ENCODE results near the gene METTL16. TPM values are rescaled to one million over a fixed set of nuclear protein-coding genes. Genes with fewer than 3 reads are reported as not detected.

Gene METTL16
- total and polyA plus RNA-seq, 2 of the 4 experiments (the other 2 are of a cell fraction), result 11.8 to 15.4 TPM

DNA sequence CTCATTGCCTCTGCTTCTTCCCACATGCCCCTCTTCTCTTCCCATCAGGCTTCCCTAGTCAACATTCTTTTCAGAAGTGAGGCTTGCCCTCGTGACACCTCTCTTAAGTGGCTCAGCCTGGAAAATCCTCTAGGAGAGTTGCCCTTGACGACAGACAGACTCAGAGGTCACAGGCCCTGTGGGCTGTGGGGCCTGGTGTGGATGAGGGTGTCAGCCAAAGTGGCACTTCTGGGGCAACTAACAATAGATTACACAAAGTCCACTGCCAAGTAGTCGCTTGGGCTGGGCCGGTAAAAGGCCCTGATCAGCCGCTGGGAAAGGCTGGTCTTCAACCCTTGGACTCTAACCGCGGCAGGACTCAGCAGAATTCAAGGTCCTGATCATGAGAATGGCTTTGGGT is 33.7 kb upstream of the METTL16 start:
- BruUV-seq (replicated peaks), result no TSS peak
- dilution Hi-C loops (cut with HindIII; ENCODE audit: low sequenced_read_pairs, unreplicated experiment), result no loop called here
- H4K5ac ChIP-seq (ENCODE audit: low read depth, low read length), result no peak overlapping the region
- no peaks in the 10 kb centered on the region for H4K20me1 ChIP-seq (ENCODE audit: insufficient read depth, low read length)
- no peak overlapping the region for H4K8ac ChIP-seq (ENCODE audit: low read depth in 2 of 2, low read length in 2 of 2)
- H3K4ac ChIP-seq (ENCODE audit: low read depth, low read length), result no peak overlapping the region
- H3K4me3 ChIP-seq (ENCODE audit: insufficient read depth, low read depth, low read length), result no peak overlapping the region
- no peak overlapping the region for H2BK5ac ChIP-seq (ENCODE audit: low read depth, low read length, poor library complexity, severe bottlenecking)
- no peaks in the 10 kb centered on the region for H3K4me1 ChIP-seq (ENCODE audit: control insufficient read depth, insufficient read depth, low read length)
- H3K9me3 ChIP-seq (ENCODE audit: control insufficient read depth, insufficient read depth, low read length), result no peaks in the 10 kb centered on the region
- H2BK20ac ChIP-seq (ENCODE audit: low read depth, low read length), result no peak overlapping the region
- H2BK120ac ChIP-seq (ENCODE audit: low read depth, low read length), result no peak overlapping the region
- TF ChIP-seq, protein P1, sequence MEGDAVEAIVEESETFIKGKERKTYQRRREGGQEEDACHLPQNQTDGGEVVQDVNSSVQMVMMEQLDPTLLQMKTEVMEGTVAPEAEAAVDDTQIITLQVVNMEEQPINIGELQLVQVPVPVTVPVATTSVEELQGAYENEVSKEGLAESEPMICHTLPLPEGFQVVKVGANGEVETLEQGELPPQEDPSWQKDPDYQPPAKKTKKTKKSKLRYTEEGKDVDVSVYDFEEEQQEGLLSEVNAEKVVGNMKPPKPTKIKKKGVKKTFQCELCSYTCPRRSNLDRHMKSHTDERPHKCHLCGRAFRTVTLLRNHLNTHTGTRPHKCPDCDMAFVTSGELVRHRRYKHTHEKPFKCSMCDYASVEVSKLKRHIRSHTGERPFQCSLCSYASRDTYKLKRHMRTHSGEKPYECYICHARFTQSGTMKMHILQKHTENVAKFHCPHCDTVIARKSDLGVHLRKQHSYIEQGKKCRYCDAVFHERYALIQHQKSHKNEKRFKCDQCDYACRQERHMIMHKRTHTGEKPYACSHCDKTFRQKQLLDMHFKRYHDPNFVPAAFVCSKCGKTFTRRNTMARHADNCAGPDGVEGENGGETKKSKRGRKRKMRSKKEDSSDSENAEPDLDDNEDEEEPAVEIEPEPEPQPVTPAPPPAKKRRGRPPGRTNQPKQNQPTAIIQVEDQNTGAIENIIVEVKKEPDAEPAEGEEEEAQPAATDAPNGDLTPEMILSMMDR (conservative IDR thresholded peaks at IDR 0.05; ENCODE audit: low read depth, low read length), result no peak
- TF ChIP-seq POLR2A (IDR thresholded peaks at IDR 0.05; ENCODE audit: low read depth, low read length) (no peak), SMC3 (IDR thresholded peaks at IDR 0.05; ENCODE audit: low read depth, low read length) (no peak), RFX5 (IDR thresholded peaks at IDR 0.05; ENCODE audit: low read depth, low read length) (no peak), MXI1 (IDR thresholded peaks at IDR 0.05; ENCODE audit: borderline replicate concordance, low read depth, low read length) (no peak), MAZ (IDR thresholded peaks at IDR 0.05; ENCODE audit: borderline replicate concordance, low read depth, low read length) (no peak), CEBPB (IDR thresholded peaks at IDR 0.05; ENCODE audit: low read depth, low read length) (no peak), BHLHE40 (IDR thresholded peaks at IDR 0.05; ENCODE audit: low read depth, low read length) (no peak), NFE2L2 (IDR thresholded peaks at IDR 0.05; ENCODE audit: low read depth, low read length) (no peak), FOS (IDR thresholded peaks at IDR 0.05; ENCODE audit: low read depth, low read length) (no peak), RCOR1 (IDR thresholded peaks at IDR 0.05; ENCODE audit: insufficient replicate concordance, low read length) (no peak), MAFK (IDR thresholded peaks at IDR 0.05; ENCODE audit: low read depth, low read length) (no peak)
- TF ChIP-seq, protein P2, sequence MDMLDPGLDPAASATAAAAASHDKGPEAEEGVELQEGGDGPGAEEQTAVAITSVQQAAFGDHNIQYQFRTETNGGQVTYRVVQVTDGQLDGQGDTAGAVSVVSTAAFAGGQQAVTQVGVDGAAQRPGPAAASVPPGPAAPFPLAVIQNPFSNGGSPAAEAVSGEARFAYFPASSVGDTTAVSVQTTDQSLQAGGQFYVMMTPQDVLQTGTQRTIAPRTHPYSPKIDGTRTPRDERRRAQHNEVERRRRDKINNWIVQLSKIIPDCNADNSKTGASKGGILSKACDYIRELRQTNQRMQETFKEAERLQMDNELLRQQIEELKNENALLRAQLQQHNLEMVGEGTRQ (IDR thresholded peaks at IDR 0.05; ENCODE audit: low read depth, low read length), result no peak
- TF ChIP-seq, protein P3, sequence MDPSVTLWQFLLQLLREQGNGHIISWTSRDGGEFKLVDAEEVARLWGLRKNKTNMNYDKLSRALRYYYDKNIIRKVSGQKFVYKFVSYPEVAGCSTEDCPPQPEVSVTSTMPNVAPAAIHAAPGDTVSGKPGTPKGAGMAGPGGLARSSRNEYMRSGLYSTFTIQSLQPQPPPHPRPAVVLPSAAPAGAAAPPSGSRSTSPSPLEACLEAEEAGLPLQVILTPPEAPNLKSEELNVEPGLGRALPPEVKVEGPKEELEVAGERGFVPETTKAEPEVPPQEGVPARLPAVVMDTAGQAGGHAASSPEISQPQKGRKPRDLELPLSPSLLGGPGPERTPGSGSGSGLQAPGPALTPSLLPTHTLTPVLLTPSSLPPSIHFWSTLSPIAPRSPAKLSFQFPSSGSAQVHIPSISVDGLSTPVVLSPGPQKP (IDR thresholded peaks at IDR 0.05; ENCODE audit: borderline replicate concordance, low read depth, low read length), result no peak
- ChIA-PET CTCF (no interaction called here), POLR2A (ENCODE audit: unreplicated experiment) (no interaction called here)
- H4K91ac ChIP-seq (ENCODE audit: insufficient read depth, low read depth, low read length), result no peak overlapping the region
- ATAC-seq (ENCODE audit: low read depth), result no peak
- H2AK9ac ChIP-seq (replicated peaks; ENCODE audit: low read depth, low read length, poor library complexity), result no peak overlapping the region
- H3K9ac ChIP-seq (ENCODE audit: low read depth, low read length), result no peak overlapping the region
- no peak overlapping the region for H2AK5ac ChIP-seq (ENCODE audit: low read depth, low read length)
- H3K9me1 ChIP-seq (ENCODE audit: insufficient read depth, low read length), result no peaks in the 10 kb centered on the region
- no peak overlapping the region for H2AFZ ChIP-seq (replicated peaks; ENCODE audit: low read length, poor library complexity)
- H2BK15ac ChIP-seq (ENCODE audit: low read depth, low read length), result no peak overlapping the region
- H3K36me3 ChIP-seq (ENCODE audit: control insufficient read depth, insufficient read depth, low read length), result no peaks in the 10 kb centered on the region
- H3K18ac ChIP-seq (ENCODE audit: low read depth, low read length), result no peak overlapping the region
- DNase-seq, result no peak
- intact Hi-C loops (cut with micrococcal nuclease), result no loop called here
- H3K23ac ChIP-seq (ENCODE audit: low read depth, low read length), result no peak overlapping the region
- no peak overlapping the region for H3K4me2 ChIP-seq (ENCODE audit: low read depth, low read length)
- no peaks in the 10 kb centered on the region for H3K79me1 ChIP-seq (ENCODE audit: low read depth in 1 of 2, low read length in 2 of 2)
- 96% methylated on average over 5 of the region's 7 CpGs; no CpG with 5 or more reads in 1 of the 2 experiments for WGBS, 2 experiments (ENCODE audit: extremely low coverage in 2 of 2, insufficient read length in 1 of 2)
- no peak overlapping the region for H3K14ac ChIP-seq (replicated peaks; ENCODE audit: low read depth, low read length)
- H3K27ac ChIP-seq (ENCODE audit: insufficient read depth, low read length), result no peak overlapping the region
- H3K27me3 ChIP-seq (ENCODE audit: control insufficient read depth, insufficient read depth, low read length), result peaks cover 2% of the 10 kb centered on the region
- H3K56ac ChIP-seq (ENCODE audit: extremely low read depth, insufficient read depth, low read length), result no peak overlapping the region
- in situ Hi-C loops (cut with MboI; ENCODE audit: low sequenced_read_pairs), result no loop called here
